PC-9 (cell line): ENCODE results near the gene MLANA. TPM values are rescaled to one million over a fixed set of nuclear protein-coding genes. Genes with fewer than 3 reads are reported as not detected.

Experiments
- BruUV-seq: library from RNA; stranded (reverse); fragments of 400-500 nt; replicated peaks from 2 replicates; lab custom pipeline; 2021; lab: Mats Ljungman, UMichigan
- CTCF ChIA-PET: fragments of 300-600 bp; sonication (Branson Sonifier 250); formaldehyde crosslinking; loops from one replicate; lab custom pipeline; 2022; ENCODE audit warnings: antibody characterized with exemption; lab: Charles Lee
- POLR2A ChIA-PET: fragments of 300-600 bp; sonication (Branson Sonifier 250); formaldehyde crosslinking; loops from one replicate; lab custom pipeline; 2022; ENCODE audit warnings: antibody characterized with exemption; ENCODE audit not compliant: unreplicated experiment; lab: Charles Lee
- DNase-seq, 2 experiments: peaks; one replicate each; pipeline versions ENCODE4 v3.0.0 to v3.0.0-alpha.2; 2015 to 2022; ENCODE audit warnings: mixed read lengths in 1 of 2
- H2AFZ ChIP-seq: fragments of 200-600 bp; sonication (generic); 2 replicates; pipeline ENCODE4 v1.8.1; 2017; ENCODE audit warnings: antibody characterized with exemption
- H3F3A ChIP-seq: fragments of 200-600 bp; sonication (generic); 2 replicates; pipeline ENCODE4 v1.8.1; 2017; ENCODE audit warnings: antibody characterized with exemption, mild to moderate bottlenecking, low read depth; ENCODE audit not compliant: insufficient read depth
- H3K27ac ChIP-seq: fragments of 200-600 bp; sonication (generic); 2 replicates; pipeline ENCODE4 v1.6.1; 2016; ENCODE audit warnings: mixed run types
- H3K27me3 ChIP-seq: fragments of 200-600 bp; sonication (generic); 2 replicates; pipeline ENCODE4 v1.6.1; 2016; ENCODE audit warnings: low read depth, mixed run types; ENCODE audit not compliant: insufficient read depth
- H3K36me3 ChIP-seq: fragments of 200-600 bp; sonication (generic); 2 replicates; pipeline ENCODE4 v1.6.1; 2016; ENCODE audit warnings: low read depth, mixed run types
- H3K4me1 ChIP-seq: fragments of 200-600 bp; sonication (generic); replicated peaks from 2 replicates; pipeline ENCODE4 v1.6.1; 2016; ENCODE audit warnings: mixed run types; ENCODE audit not compliant: insufficient read depth
- H3K4me2 ChIP-seq: fragments of 200-600 bp; sonication (generic); 2 replicates; pipeline ENCODE4 v1.6.1; 2017; ENCODE audit warnings: mixed run types
- H3K4me3 ChIP-seq: fragments of 200-600 bp; sonication (generic); 2 replicates; pipeline ENCODE4 v1.6.1; 2016; ENCODE audit warnings: mixed run types
- H3K79me2 ChIP-seq: fragments of 200-600 bp; sonication (generic); 2 replicates; pipeline ENCODE4 v1.6.1; 2017; ENCODE audit warnings: low read depth, mixed run types
- H3K9me2 ChIP-seq: fragments of 200-600 bp; sonication (generic); 2 replicates; pipeline ENCODE4 v1.8.1; 2017; ENCODE audit warnings: mild to moderate bottlenecking; ENCODE audit not compliant: insufficient read depth
- H3K9me3 ChIP-seq: fragments of 200-600 bp; sonication (generic); 2 replicates; pipeline ENCODE4 v1.8.1; 2016; ENCODE audit warnings: low read depth; ENCODE audit not compliant: insufficient read depth
- H4K20me1 ChIP-seq: fragments of 200-600 bp; sonication (generic); 2 replicates; pipeline ENCODE4 v1.8.1; 2017; ENCODE audit not compliant: insufficient read depth
- CTCF ChIP-seq: fragments of 200-600 bp; sonication (generic); conservative IDR thresholded peaks from 2 replicates; pipeline ENCODE4 v1.6.1; 2017; ENCODE audit warnings: mixed run types, antibody characterized with exemption, mild to moderate bottlenecking, moderate library complexity
- EZH2 ChIP-seq: fragments of 200-600 bp; sonication (generic); IDR thresholded peaks from 2 replicates; pipeline ENCODE4 v1.8.0; 2017; ENCODE audit warnings: antibody characterized with exemption, low read depth
- intact Hi-C: fragments of 100-400 bp; cut with micrococcal nuclease; formaldehyde crosslinking; loops from one replicate; pipeline ENCODE4 v1.10.0; 2022; ENCODE audit not compliant: unreplicated experiment
- total RNA-seq: library from RNA; stranded (reverse); gene quantifications from 2 replicates; pipeline ENCODE4 v1.2.3, GENCODE V29; 2021

The MLANA gene
- total RNA-seq, 1 experiment from 2014 or later = not detected

GRCh38 chr9:5863092-5863746, 27.5 kb upstream of the MLANA start:
- H2AFZ ChIP-seq = no peak overlapping the region
- H3K36me3 ChIP-seq = no peaks in the 10 kb centered on the region
- no peaks in the 10 kb centered on the region for H4K20me1 ChIP-seq
- intact Hi-C loops = no loop called here
- H3K27me3 ChIP-seq = no peaks in the 10 kb centered on the region
- H3K27ac ChIP-seq = no peak overlapping the region
- H3K4me2 ChIP-seq = no peak overlapping the region
- TF ChIP-seq EZH2 (no peak), CTCF (no peak)
- ChIA-PET POLR2A (interaction anchor here (0.6 kb wide), 1 partner anchor 20 kb away, joined by 6 read pairs; no protein-coding TSS in a partner anchor), CTCF (no interaction called here)
- H3K4me3 ChIP-seq = no peak overlapping the region
- no peak for DNase-seq
- H3K79me2 ChIP-seq = no peaks in the 10 kb centered on the region
- H3F3A ChIP-seq = no peaks in the 10 kb centered on the region
- H3K9me3 ChIP-seq = no peaks in the 10 kb centered on the region
- H3K4me1 ChIP-seq = peaks cover 9% of the 10 kb centered on the region
- H3K9me2 ChIP-seq = no peaks in the 10 kb centered on the region
- BruUV-seq = no TSS peak

GRCh38 chr9:5864446-5864845, 26.2 kb upstream of the MLANA start:
- Histone ChIP-seq H2AFZ (no peak overlapping the region), H3K4me1 (peaks cover 9% of the 10 kb centered on the region), H3F3A (no peaks in the 10 kb centered on the region), H3K4me3 (no peak overlapping the region), H3K79me2 (no peaks in the 10 kb centered on the region), H3K27me3 (no peaks in the 10 kb centered on the region), H3K36me3 (no peaks in the 10 kb centered on the region), H3K27ac (no peak overlapping the region), H3K9me3 (no peaks in the 10 kb centered on the region), H3K9me2 (no peaks in the 10 kb centered on the region), H4K20me1 (no peaks in the 10 kb centered on the region), H3K4me2 (no peak overlapping the region)
- no peak for TF ChIP-seq CTCF
- no TSS peak for BruUV-seq
- CTCF ChIA-PET = no interaction called here
- intact Hi-C loops = no loop called here
- DNase-seq = no peak
- POLR2A ChIA-PET = interaction anchor here (0.6 kb wide), 1 partner anchor 14 kb away, joined by 3 read pairs; no protein-coding TSS in a partner anchor

GRCh38 chr9:5866272-5866671, 24.4 kb upstream of the MLANA start:
- H3K4me1 ChIP-seq = peaks cover 9% of the 10 kb centered on the region
- no peak for DNase-seq
- no peak overlapping the region for H2AFZ ChIP-seq
- no peaks in the 10 kb centered on the region for H3F3A ChIP-seq
- POLR2A ChIA-PET = no interaction called here
- no peaks in the 10 kb centered on the region for H3K9me2 ChIP-seq
- no peaks in the 10 kb centered on the region for H3K36me3 ChIP-seq
- no peak overlapping the region for H3K4me3 ChIP-seq
- no peaks in the 10 kb centered on the region for H3K79me2 ChIP-seq
- H4K20me1 ChIP-seq = no peaks in the 10 kb centered on the region
- no peaks in the 10 kb centered on the region for H3K27me3 ChIP-seq
- no TSS peak for BruUV-seq
- intact Hi-C loops = no loop called here
- no peaks in the 10 kb centered on the region for H3K9me3 ChIP-seq
- no peak overlapping the region for H3K27ac ChIP-seq
- H3K4me2 ChIP-seq = no peak overlapping the region
- CTCF ChIA-PET = no interaction called here
- TF ChIP-seq EZH2 (no peak), CTCF (no peak)
